Measurements from ENCODE around the gene ADCY6. TPM values are rescaled to one million over a fixed set of nuclear protein-coding genes. Genes with fewer than 3 reads are reported as not detected.

The ADCY6 gene
- total and polyA plus RNA-seq, 2 donors (not counting 3 experiments of a cell fraction or from before 2014, with no cell fraction given) = 37.0 to 46.2 TPM

DNA sequence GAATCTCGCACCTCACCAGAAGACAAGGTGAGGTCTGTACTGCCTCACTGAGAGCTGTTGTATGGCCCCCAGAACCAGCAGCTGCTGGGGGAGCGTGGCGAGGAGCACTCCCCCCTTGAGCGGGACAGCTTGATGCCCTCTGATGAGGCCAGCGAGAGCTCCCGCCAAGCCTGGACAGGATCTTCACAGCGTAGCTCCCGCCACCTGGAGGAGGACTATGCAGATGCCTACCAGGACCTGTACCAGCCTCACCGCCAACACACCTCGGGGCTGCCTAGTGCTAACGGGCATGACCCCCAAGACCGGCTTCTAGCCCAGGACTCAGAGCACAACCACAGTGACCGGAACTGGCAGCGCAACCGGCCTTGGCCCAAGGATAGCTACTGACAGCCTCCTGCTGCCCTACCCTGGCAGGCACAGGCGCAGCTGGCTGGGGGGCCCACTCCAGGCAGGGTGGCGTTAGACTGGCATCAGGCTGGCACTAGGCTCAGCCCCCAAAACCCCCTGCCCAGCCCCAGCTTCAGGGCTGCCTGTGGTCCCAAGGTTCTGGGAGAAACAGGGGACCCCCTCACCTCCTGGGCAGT is 38.7 kb upstream of the ADCY6 start:
- POLR2A ChIA-PET = no interaction called here
- H3K9me3 ChIP-seq (replicated peaks; ENCODE audit: control insufficient read depth, insufficient read depth, low read length) = no peaks in the 10 kb centered on the region
- no peak overlapping the region for H2AFZ ChIP-seq (ENCODE audit: low read depth, low read length)
- no peak for TF ChIP-seq POLR2A (IDR thresholded peaks at IDR 0.05; ENCODE audit: low read depth, low read length)
- no peak for TF ChIP-seq JUN (IDR thresholded peaks at IDR 0.05; ENCODE audit: borderline replicate concordance, insufficient read depth, insufficient read length, low read depth)
- TF ChIP-seq MYC (IDR thresholded peaks at IDR 0.05; ENCODE audit: low read depth, low read length) = no peak
- no peak for TF ChIP-seq GATA2 (IDR thresholded peaks at IDR 0.05; ENCODE audit: insufficient read depth, insufficient read length, low read depth, low read length)
- no peak for TF ChIP-seq EZH2 (IDR thresholded peaks at IDR 0.05; ENCODE audit: borderline replicate concordance, low read depth, low read length, severe bottlenecking)
- TF ChIP-seq POLR2AphosphoS5 (IDR thresholded peaks at IDR 0.05; ENCODE audit: insufficient read depth, low read depth, low read length) = peak; percentile 26
- TF ChIP-seq, protein P1, sequence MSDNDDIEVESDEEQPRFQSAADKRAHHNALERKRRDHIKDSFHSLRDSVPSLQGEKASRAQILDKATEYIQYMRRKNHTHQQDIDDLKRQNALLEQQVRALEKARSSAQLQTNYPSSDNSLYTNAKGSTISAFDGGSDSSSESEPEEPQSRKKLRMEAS (IDR thresholded peaks at IDR 0.05; ENCODE audit: insufficient read depth, insufficient read length) = no peak
- H3K4me1 ChIP-seq (ENCODE audit: control insufficient read depth, extremely low read depth, insufficient read depth, low read length) = no peaks in the 10 kb centered on the region
- FAIRE-seq (no peak), DNase-seq (ENCODE audit: low read depth, low spot score) (no peak)
- peaks cover 15 to 76% of the 10 kb centered on the region in 2 experiments for H3K36me3 ChIP-seq (ENCODE audit: control insufficient read depth in 2 of 2, extremely low read depth in 1 of 2, insufficient read depth in 2 of 2, low read length in 2 of 2)
- no peaks in the 10 kb centered on the region for H3K9me1 ChIP-seq (replicated peaks; ENCODE audit: control insufficient read depth, extremely low read depth, insufficient read depth, low read length)
- H3K27me3 ChIP-seq (ENCODE audit: control insufficient read depth in 2 of 2, insufficient read depth in 2 of 2, low read length in 2 of 2) = no peaks in the 10 kb centered on the region
- BruUV-seq (replicated peaks) = no TSS peak
- no peaks in the 10 kb centered on the region for H3K79me2 ChIP-seq (ENCODE audit: control insufficient read depth, insufficient read depth, low read length)
- no peaks in the 10 kb centered on the region for H4K20me1 ChIP-seq (replicated peaks; ENCODE audit: control insufficient read depth, extremely low read depth, insufficient read depth, low read length)
- H3K4me3 ChIP-seq (replicated peaks in 1 of 3; ENCODE audit: insufficient read depth in 1 of 3, low read depth in 1 of 3, low read length in 3 of 3) = no peak overlapping the region
- dilution Hi-C loops (cut with MboI; ENCODE audit: extremely low pct_ligation_motif_present, low sequenced_read_pairs) = no loop called here
- CTCF ChIA-PET = interaction anchor here (1.6 to 1.7 kb wide), 2 partner anchors 12 to 77 kb away, joined by 4 to 7 read pairs; a partner anchor contains a TSS
- no peak overlapping the region for H3K27ac ChIP-seq (ENCODE audit: insufficient read depth, low read depth, low read length)
- intact Hi-C loops (cut with micrococcal nuclease) = no loop called here
- no peak overlapping the region for H3K9ac ChIP-seq (replicated peaks; ENCODE audit: extremely low read depth, insufficient read depth, low read length)
- H3K4me2 ChIP-seq (ENCODE audit: insufficient read depth, low read length) = no peak overlapping the region

- dilution Hi-C loops (cut with MboI; ENCODE audit: extremely low pct_ligation_motif_present, low sequenced_read_pairs) = no loop called here
- no peak overlapping the region for H3K4me2 ChIP-seq (ENCODE audit: insufficient read depth, low read length)
- no peaks in the 10 kb centered on the region for H4K20me1 ChIP-seq (replicated peaks; ENCODE audit: control insufficient read depth, extremely low read depth, insufficient read depth, low read length)
- no peaks in the 10 kb centered on the region for H3K4me1 ChIP-seq (ENCODE audit: control insufficient read depth, extremely low read depth, insufficient read depth, low read length)
- no peaks in the 10 kb centered on the region for H3K9me3 ChIP-seq (replicated peaks; ENCODE audit: control insufficient read depth, insufficient read depth, low read length)
- no TSS peak for BruUV-seq (replicated peaks)
- no peaks in the 10 kb centered on the region for H3K9me1 ChIP-seq (replicated peaks; ENCODE audit: control insufficient read depth, extremely low read depth, insufficient read depth, low read length)
- no peak overlapping the region for H3K9ac ChIP-seq (replicated peaks; ENCODE audit: extremely low read depth, insufficient read depth, low read length)
- no peak overlapping the region for H3K27ac ChIP-seq (ENCODE audit: insufficient read depth, low read depth, low read length)
- no peak overlapping the region for H3K4me3 ChIP-seq (replicated peaks in 1 of 3; ENCODE audit: insufficient read depth in 1 of 3, low read depth in 1 of 3, low read length in 3 of 3)
- intact Hi-C loops (cut with micrococcal nuclease) = no loop called here
- POLR2A ChIA-PET = no interaction called here
- H3K27me3 ChIP-seq (ENCODE audit: control insufficient read depth in 2 of 2, insufficient read depth in 2 of 2, low read length in 2 of 2) = no peaks in the 10 kb centered on the region
- peaks cover 12 to 71% of the 10 kb centered on the region in 2 experiments for H3K36me3 ChIP-seq (ENCODE audit: control insufficient read depth in 2 of 2, extremely low read depth in 1 of 2, insufficient read depth in 2 of 2, low read length in 2 of 2)
- no peak overlapping the region for H2AFZ ChIP-seq (ENCODE audit: low read depth, low read length)
- FAIRE-seq (no peak), DNase-seq (ENCODE audit: low read depth, low spot score) (no peak)
- CTCF ChIA-PET = interaction anchor here (1.1 to 1.7 kb wide), 3 partner anchors 10 to 77 kb away, joined by 3 to 7 read pairs (median 4); a partner anchor contains a TSS
- no peaks in the 10 kb centered on the region for H3K79me2 ChIP-seq (ENCODE audit: control insufficient read depth, insufficient read depth, low read length)
- TF ChIP-seq POLR2A (IDR thresholded peaks at IDR 0.05; ENCODE audit: low read depth, low read length) (no peak), MYC (IDR thresholded peaks at IDR 0.05; ENCODE audit: low read depth, low read length) (no peak), CTCF (IDR thresholded peaks at IDR 0.05; ENCODE audit: extremely low read depth in 1 of 2, insufficient read depth in 1 of 2, low read depth in 1 of 2, low read length in 2 of 2) (no peak), FOS (IDR thresholded peaks at IDR 0.05; ENCODE audit: borderline replicate concordance, insufficient read depth, low read length) (no peak), POLR2AphosphoS5 (IDR thresholded peaks at IDR 0.05; ENCODE audit: insufficient read depth, low read depth, low read length) (no peak)
- TF ChIP-seq, protein P1 (IDR thresholded peaks at IDR 0.05; ENCODE audit: insufficient read depth, insufficient read length) = no peak
These were observed 38.1 kb upstream of the ADCY6 start for GRCh38 chr12:48827026-48827425.
